Activated CD8-positive, alpha-beta memory T cell treated with anti-CD3 and anti-CD28 coated beads, Interleukin-2, amount 50 U/mL, for 24 hours (primary cell): Measurements from ENCODE around the gene SLC28A2.
"Not testable (repeated sequence)": the region's sequence is repeated elsewhere in the genome, so short reads cannot be mapped to it uniquely, and the experiment has no call there.

ENCODE experiments used
- DNase-seq: peaks from one replicate; pipeline ENCODE4 v3.0.0-alpha.2; 2020; ENCODE audit errors: extremely low read depth

Gene SLC28A2, protein sequence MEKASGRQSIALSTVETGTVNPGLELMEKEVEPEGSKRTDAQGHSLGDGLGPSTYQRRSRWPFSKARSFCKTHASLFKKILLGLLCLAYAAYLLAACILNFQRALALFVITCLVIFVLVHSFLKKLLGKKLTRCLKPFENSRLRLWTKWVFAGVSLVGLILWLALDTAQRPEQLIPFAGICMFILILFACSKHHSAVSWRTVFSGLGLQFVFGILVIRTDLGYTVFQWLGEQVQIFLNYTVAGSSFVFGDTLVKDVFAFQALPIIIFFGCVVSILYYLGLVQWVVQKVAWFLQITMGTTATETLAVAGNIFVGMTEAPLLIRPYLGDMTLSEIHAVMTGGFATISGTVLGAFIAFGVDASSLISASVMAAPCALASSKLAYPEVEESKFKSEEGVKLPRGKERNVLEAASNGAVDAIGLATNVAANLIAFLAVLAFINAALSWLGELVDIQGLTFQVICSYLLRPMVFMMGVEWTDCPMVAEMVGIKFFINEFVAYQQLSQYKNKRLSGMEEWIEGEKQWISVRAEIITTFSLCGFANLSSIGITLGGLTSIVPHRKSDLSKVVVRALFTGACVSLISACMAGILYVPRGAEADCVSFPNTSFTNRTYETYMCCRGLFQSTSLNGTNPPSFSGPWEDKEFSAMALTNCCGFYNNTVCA

DNA sequence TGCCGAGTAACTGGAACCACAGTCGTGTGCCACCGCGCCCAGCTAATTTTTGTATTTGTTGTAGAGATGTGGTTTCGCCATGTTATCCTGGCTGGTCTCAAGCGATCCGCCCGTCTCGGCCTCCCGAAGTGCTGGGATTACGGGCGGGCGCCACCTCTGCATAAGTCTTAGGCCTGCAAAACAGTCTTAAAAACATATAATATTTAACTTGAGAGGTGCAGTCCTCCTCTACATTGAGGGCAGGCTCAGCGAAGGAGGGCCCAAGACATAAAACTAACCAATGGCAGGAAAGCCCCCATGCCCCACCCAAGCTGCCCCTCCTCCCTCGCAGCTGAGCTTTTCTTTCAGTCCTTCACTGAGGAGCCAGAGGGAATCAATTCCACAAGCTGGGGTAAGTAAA, at the start of gene SLC28A2:
Gene SLC28A2 (plus strand): TSS at position 347 of the 400 bp plus-strand sequence. CDS start 982 bp downstream, outside the sequence.
- no peak for DNase-seq

DNA sequence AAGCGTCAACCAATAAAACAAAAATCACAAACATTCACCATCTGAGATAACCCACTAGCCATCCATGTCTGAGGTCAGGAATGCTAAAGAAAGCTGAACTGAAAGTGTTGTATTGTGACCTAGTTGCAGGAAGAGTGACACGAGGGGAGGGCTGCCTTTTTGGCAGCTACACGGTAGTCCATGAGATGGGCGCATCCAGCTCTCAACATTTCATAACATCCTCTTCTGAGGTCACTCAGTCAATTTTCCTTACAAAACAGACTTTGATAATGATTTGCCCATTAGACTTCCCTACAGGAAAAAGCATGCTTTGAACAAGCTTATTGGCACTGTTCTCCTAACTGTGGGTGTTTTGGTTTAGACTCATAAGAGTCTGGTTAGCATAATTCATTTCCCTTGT, 48.9 kb upstream of the SLC28A2 start:
- DNase-seq = no peak

DNA sequence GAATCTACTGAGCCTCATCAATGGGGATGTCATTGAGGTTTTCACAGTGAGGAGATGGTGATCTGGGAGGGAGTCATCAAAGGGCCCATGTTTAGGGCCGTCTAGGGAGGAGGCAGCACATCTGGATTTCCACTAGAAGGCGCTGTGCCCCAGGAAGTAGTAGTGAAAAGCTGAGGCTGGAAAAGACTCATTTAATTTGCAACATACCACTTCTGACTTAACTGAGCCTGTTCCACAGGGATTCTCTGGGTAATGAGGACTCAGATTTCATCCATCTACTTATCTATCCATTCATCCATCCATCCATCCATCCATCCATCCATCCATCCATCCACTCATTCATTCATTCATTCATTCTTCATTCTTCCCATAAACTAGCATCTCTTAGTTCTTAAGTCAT, 46.8 kb upstream of the SLC28A2 start:
- DNase-seq = no peak

DNA sequence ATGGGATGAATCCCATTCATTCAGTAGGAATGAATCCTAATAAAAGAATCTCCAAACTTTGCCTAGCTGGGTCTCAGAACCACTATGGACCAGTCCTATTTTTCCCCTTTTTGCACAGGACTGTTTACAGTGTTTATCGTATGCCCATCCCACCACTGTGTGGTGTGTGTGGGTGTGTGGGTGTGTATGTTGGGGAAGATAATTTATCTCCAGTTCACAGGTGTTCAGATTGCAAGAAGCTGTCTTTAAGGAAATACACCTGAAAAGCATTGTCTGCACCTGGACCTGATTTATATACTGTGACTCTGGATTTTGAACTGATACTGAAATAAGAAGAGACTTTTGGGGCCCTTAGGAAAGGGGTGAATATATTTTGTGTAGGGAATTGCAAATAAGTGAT, 39.5 kb upstream of the SLC28A2 start:
- DNase-seq = no peak

DNA sequence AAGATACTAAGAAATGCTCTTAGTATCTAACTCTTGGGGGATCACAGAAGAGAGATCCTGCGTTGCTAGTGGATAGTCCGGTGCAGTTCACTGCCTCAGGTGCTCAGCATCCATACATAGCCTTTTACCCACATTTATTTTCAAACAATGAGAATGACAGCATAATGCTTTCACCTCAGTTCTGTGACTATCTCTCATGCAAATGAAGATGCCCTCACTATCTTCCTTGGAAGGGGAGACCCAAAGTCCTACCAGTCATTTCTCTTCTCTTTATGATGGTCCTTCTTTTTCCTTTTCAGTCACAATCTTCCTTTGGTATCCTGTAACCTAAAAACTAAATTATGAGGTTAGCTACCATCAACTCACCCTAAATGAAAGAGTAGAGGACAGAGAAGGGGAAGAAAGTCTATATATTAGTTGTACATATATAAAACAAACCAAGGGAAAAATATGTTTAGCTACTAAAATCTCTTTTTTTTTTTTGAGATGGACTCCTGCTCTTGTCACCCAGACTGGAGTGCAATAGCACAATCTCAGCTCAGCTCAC, 30.9 kb upstream of the SLC28A2 start:
- DNase-seq = no peak

DNA sequence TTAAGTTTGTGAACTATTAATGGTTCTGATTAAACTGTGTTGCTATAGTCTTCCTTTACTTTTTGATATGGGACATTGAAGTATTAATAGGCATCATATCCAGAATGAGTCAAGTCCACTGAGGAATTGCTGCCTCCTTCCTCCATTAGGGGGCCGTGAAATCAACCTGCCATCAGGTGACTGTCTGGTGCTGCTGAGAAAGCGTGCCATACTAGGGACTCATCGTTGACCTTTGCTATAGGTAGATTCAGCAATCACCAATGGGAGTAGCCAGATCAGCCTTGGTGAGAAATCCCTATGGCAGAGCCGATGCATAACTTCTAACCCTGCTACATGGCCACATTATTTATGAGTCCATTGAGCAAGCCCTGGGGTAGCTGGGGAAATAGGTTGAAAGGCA, 30.1 kb upstream of the SLC28A2 start:
- DNase-seq = no peak

DNA sequence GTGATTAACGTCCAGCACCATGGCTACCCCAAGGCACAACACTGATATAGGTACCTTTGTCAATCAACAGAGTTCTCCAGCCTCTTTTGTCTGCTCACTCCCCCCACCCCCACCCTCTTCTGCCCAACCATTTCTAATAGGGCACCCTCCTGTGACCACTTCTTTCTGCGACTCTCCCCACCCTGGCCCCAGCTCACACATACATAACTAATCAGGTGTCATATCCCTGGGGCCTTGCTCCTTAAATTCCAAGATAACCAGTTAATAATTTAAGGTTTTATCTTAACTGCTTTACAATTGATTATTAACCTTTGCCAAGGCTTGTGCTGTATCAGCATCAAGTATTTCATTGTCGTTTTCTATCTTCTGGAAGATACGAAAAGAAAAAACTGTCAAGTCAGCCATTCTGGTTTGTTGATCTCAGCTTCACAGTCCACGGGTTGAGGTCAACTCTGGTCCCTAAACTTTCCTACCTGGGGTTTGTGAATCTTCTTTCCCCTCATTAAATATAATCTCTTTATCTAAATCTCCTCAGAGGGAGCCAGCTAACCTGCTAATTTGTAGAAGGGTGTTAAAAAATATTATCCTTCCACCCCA, 27.3 kb upstream of the SLC28A2 start:
- DNase-seq = no peak

DNA sequence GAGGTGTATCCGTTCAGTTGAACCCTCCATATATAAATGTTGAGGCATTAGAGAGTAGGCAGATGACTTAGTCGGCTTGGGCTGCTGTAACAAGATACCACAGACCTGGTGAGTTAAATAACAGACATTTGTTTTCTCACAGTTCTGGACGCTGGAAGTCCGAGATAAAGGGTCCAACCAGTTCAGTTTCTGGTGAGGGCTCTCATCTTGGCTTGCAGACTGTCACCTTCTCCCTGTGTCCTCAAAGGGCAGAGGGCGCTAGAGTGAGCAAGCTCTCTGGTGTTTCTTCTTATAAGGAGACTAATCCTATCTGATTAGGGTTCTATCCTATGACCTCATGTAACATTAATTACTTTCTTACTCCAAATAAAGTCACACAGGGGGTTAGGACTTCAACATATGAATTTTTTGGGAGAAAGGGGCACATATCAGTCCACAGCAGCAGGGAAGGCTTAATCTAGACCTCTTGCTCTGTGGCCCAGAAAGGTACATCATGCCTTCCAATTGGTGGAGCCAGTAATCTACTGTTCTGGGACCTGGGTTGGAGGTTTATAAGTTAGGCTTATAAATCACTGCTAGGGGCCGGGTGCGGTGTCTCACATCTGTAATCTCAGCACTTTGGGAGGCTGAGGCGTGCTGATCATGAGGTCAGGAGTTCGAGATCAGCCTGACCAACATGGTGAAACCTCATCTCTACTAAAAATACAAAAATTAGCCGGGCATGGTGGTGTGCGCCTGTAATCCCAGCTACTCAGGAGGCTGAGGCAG, 26.3 kb upstream of the SLC28A2 start:
- no peak for DNase-seq

DNA sequence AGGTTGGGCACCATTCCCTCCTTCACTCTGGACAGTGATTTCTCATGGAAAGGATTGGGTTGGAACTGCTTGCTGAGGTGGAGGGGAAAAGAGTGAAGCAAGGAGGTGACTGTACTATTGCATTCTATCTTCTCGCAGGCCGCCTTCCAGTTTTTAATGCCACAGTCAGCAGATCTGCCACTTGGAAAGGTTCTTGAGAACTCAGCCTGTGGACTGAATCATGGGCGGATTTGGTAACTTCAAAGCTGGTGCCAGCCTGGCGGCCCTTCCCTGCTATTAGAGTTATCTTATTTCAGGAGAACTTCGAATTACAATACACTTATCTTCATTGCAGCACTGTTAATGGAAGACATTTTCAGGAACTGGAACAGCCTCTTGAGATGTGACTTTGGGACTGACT, 23.1 kb upstream of the SLC28A2 start:
- DNase-seq = no peak

DNA sequence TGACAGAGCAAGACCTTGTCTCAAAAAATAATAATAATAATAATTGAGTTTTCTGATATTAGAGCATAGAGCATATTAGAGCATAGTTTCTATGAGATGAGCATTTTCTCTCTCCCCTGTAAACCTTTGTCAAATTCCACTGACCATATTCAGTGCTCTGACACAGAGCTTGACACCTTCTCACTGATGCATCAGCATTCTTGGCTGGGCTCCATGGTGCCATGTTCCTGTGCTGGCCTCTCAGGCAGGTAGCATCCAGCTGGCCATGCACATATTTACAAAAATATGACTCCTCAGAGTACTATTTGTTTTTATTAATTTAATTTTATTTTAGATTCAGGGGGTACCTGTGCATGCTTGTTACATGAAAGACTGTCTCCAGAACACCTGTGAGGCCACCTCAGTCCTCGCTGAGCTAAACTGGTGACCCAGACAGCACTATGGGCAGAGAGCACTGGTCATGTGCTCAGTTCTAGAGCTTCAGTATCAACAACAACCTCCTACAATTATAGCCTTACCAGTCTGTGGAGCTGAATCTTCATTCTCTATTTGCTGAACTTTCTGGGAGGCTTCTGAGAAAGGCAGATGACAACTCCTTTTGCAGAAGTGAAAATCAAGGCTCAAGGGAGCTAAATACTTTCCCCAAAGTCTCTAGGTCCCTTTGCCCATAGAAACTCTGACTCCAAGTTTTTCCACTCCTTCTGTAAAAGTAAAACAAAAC, 21.6 kb upstream of the SLC28A2 start:
- no peak for DNase-seq

DNA sequence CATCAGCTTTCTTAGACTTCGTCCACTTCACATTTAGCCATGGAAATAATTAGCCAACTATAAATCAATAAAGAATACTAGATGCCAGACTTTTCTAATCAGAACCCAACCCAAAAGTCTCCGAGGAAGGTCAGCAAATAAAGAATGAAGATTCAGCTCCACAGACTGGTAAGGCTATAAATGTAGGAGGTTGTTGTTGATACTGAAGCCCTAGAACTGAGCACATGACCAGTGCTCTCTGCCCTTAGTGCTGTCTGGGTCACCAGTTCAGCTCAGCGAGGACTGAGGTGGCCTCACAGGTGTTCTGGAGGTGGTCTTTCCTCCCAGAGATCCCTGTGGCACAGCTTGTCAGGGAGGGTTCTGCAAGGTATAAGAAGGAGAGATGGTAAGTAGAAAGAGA, 20.9 kb upstream of the SLC28A2 start:
- no peak for DNase-seq

DNA sequence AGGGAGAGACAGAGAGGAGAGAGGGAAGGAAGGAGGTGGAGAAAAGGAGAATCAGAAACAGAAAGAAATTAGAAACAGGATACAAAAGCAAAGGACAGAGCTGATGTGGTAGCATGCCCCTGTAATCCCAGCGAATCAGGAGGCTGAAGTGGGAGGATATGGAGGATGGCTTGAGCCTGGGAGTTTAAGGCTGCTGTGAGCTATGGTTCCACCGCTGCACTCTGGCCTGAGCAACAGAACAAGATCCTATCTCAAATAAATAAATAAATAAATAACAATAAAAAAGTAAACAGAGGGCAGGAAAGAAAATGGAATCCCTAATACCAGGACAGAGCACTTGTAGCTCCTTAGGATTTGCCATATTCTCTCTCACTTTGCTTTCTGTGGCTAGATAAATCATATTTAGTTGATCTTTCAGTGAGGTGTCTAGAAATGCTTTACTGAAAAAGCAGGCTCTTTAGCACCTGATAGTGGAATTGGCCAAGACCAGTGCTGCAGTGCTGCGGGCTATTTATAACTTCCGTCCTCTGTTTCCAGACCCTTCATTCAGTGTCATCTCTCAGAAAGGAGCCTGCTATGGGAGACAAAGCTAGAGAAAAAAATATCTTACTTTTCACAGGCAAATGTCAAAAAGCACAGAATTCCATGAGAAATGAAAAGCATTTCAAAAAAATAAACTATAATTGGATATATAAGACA, 20.0 kb upstream of the SLC28A2 start:
- DNase-seq = no peak

DNA sequence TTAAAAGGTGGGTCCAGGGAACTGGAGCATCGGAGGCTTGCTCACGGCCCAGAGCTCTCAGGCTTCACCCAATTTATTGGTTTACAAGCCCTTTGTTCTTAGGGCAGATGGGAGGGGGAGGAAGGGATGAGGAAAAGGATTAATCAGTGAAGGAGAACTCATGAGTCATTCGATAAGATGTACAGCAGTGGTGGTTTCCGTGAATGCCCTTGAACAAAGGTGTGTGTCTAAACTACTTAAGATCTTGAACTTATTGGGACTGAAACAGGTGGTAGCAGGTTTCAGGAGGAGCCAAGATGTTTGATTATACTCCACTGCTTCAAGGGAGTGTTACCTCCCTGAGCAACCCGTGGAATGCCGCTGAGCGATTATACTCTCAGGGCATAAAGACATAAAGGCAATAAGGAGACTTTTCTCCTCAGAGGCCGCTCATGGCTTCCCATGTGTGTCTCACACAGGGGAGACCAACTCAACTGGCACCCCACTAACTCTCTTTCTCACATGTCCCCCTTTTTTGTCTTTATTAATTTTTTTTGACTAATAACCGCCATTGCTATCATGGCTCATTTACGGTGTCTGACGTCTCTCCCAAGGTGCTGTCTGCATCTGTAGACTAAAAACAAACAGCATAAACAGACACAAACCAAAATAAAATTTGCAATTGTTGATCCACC, 17.3 kb upstream of the SLC28A2 start:
- DNase-seq = no peak

DNA sequence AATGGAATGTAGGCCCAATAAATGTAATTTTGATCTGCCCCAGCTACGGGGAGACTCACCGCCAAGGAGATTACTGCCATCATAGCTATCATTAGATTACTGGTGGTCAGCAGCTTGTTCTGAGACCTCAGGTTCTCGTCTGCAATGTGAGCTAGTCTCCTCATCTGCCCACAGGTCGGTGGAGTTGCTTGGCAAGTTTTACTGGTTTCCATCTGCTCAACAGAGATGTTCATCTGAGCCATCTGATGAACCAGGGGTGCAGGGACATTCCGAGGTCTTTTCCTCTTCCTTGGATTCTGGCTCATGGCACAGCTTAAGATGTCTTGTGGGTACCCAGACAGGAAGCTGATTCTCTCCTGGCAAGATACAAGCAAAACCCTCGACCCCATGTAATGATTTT, 15.2 kb upstream of the SLC28A2 start:
- not testable (repeated sequence) for DNase-seq

DNA sequence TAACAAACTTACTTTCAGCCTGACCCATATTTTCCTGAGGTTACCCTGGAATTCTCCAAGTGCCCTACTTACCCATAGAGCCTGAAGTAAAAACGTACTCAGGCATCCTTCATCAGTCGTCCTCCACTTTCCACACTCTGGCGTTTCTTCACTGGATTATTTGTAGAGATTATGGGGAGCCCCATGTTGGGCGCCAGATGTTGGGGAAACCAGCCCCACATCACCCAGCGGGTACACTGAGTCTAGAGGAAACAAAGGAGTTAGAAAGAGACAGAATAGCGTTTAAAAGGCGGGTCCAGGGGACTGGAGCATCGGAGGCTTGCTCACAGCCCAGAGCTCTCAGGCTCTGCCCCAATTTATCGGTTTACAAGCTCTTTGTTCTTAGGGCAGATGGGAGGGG, 9.7 kb upstream of the SLC28A2 start:
- DNase-seq = no peak

DNA sequence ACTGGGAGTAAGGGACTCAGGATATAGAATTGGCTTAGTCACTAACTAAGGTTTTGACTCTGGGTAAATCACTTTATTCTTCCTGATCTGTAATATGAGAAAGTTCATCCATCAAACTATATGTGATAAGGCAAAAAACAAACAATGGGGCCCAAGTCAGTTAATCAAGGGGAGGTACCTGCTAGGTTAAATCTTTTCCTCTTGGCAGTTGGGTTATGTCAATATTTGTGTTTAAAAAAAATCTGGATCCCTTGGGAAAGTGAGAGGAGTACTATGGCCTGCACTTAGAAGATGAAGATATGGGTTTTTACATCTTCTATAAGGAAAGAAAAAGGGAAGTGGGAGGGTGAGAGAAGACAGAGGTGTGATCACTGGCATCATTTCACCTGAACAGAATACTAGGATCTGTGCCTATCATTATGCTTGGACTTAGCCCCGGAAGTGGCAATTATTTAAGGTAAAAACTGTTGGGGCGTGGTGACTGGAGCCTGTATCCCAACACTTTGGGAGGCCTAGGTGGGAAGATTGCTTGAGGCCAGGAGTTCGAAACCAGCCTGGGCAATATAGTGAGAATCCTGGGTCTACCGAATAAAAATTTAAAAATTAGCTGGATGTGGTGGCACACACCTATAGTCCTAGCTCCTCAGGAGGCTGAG, 2.8 kb upstream of the SLC28A2 start:
- no peak for DNase-seq

DNA sequence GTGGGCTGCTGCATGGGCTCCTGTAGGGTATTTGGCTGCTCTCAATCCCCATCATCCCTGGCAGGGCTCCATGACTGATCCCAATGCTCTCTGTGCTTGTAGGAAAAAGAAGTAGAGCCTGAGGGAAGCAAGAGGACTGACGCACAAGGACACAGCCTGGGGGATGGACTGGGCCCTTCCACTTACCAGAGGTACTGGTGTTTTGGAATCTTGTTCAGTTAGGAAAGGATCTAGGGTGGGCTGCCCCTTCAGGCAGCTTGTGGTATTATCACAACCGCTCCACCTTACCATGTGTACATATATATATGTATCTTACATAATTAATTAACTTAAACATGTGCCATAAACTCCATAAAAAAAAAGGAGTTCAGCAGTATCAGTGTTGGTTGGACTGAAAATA, 1.3 kb downstream of the SLC28A2 start:
- no peak for DNase-seq

DNA sequence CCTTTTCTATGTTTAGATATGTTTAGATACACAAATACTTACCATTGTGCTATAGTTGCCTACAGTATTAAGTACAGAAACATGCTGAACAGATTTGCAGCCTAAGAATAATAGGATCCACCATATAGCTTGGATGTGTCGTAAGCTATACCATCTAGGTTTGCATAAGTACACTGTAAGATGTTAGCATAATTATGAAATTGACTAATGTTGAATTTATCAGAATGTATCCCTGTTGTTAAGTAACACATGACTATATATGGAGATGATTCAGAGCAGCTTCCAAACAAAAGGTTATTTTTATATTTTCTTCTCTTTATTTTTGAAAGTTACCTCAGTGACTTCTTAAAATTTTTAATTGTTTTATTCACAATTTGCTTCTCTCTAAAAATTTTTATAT, 2.4 kb downstream of the SLC28A2 start:
- no peak for DNase-seq

DNA sequence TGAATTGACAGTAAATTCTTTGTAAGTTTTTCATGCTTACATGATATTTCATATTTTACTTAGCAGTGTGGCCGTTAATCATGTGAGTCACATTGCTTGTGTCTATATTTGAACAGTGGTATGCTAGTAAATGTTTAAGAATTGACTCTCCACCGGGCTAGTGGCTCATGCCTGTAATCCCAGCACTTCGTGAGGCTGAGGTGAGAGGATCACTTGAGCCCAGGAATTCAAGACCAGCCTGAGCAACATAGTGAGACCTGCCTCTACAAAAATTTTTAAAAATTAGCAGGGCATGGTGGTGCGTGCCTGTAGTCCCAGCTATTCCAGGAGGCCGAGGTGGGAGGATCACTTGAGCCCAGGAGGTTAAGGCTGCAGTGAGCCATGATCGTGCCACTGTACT, 2.8 kb downstream of the SLC28A2 start:
- DNase-seq = not testable (repeated sequence)

DNA sequence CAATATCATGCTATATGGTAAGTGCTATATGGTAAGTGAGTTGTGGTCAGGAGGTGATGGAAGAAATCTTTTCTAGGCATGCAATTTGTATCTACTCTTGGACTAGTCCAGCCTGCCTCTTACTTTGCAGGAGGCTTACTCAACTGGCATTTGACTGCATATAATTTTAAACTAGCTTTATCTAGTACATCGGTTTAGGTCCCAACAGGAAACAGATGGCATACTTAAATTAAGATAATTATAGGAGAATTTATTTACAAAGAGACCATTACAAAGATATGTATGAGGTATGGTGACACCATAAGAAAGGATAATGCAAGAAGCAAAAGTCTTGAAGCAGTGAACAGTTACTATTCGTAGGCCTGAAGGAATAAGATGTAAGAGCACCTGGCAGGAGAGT, 7.8 kb downstream of the SLC28A2 start:
- no peak for DNase-seq
